Measurements from ENCODE around the gene ATG5. TPM values are rescaled to one million over a fixed set of nuclear protein-coding genes. Genes with fewer than 3 reads are reported as not detected.

Gene ATG5
- total RNA-seq, 2 experiments from 2014 or later: 18.8 to 31.1 TPM

GRCh38 chr6:106360410-106360988, 34.9 kb upstream of the ATG5 start, which contains the start of gene CRYBG1:
TSS of gene CRYBG1 (plus strand) at chr6:106360717. CDS start at chr6:106360909, 192 bp downstream.
- peak; percentile 23 for DNase-seq (ENCODE audit: low spot score)
- Histone ChIP-seq H3K9me2 (ENCODE audit: insufficient read depth, low read length) (no peaks in the 10 kb centered on the region), H4K20me1 (ENCODE audit: insufficient read depth, low read length) (no peaks in the 10 kb centered on the region), H3K27ac (ENCODE audit: low read depth, low read length, poor library complexity, severe bottlenecking) (no peak within 1 kb of the TSS), H3K4me1 (ENCODE audit: insufficient read depth, low read length, poor library complexity, severe bottlenecking) (no peaks in the 10 kb centered on the region), H3K4me2 (ENCODE audit: low read length) (peak within 1 kb of the TSS; percentile 44; the same call in 1 of the 2 replicates), H3K36me3 (ENCODE audit: insufficient read depth, low read length) (no peaks in the 10 kb centered on the region), H3K9me3 (ENCODE audit: low read length) (no peaks in the 10 kb centered on the region), H2AFZ (ENCODE audit: low read length) (no peak within 1 kb of the TSS; the same call in 1 of the 2 replicates), H3K79me2 (ENCODE audit: insufficient read depth, low read depth, low read length) (no peaks in the 10 kb centered on the region), H3K4me3 (ENCODE audit: low read depth, low read length, poor library complexity, severe bottlenecking) (no peak within 1 kb of the TSS)
- ChIA-PET POLR2A (interaction anchor here (1.0 kb wide), 1 partner anchor 377 kb away, joined by 3 read pairs; no protein-coding TSS in a partner anchor), CTCF (ENCODE audit: unreplicated experiment) (no interaction called here)
- intact Hi-C loops (cut with micrococcal nuclease; ENCODE audit: unreplicated experiment): loop anchor here (10.0 kb wide), 1 partner anchor 64 kb away; no protein-coding TSS in a partner anchor
- peak; percentile 83 for TF ChIP-seq CTCF (conservative IDR thresholded peaks at IDR 0.05; ENCODE audit: low read length)
- no peak for TF ChIP-seq EZH2phosphoT487 (IDR thresholded peaks at IDR 0.05; ENCODE audit: borderline replicate concordance, low read depth, low read length)
- BruUV-seq (replicated peaks): no TSS peak

GRCh38 chr6:106359959-106360409, 34.4 kb upstream of the ATG5 start:
- Histone ChIP-seq H3K36me3 (ENCODE audit: insufficient read depth, low read length) (no peaks in the 10 kb centered on the region), H4K20me1 (ENCODE audit: insufficient read depth, low read length) (no peaks in the 10 kb centered on the region), H3K9me3 (ENCODE audit: low read length) (no peaks in the 10 kb centered on the region), H3K4me3 (ENCODE audit: low read depth, low read length, poor library complexity, severe bottlenecking) (no peak overlapping the region), H3K4me1 (ENCODE audit: insufficient read depth, low read length, poor library complexity, severe bottlenecking) (no peaks in the 10 kb centered on the region), H3K79me2 (ENCODE audit: insufficient read depth, low read depth, low read length) (no peaks in the 10 kb centered on the region), H3K4me2 (ENCODE audit: low read length) (peak overlapping the region; percentile 44; the same call in 1 of the 2 replicates), H2AFZ (ENCODE audit: low read length) (no peak overlapping the region; the same call in 1 of the 2 replicates), H3K27ac (ENCODE audit: low read depth, low read length, poor library complexity, severe bottlenecking) (no peak overlapping the region), H3K9me2 (ENCODE audit: insufficient read depth, low read length) (no peaks in the 10 kb centered on the region)
- BruUV-seq (replicated peaks): no TSS peak
- POLR2A ChIA-PET: interaction anchor here (0.5 kb wide), 1 partner anchor 12 kb away, joined by 4 read pairs; no protein-coding TSS in a partner anchor
- CTCF ChIA-PET (ENCODE audit: unreplicated experiment): no interaction called here
- no peak for TF ChIP-seq CTCF (conservative IDR thresholded peaks at IDR 0.05; ENCODE audit: low read length)
- no peak for TF ChIP-seq EZH2phosphoT487 (IDR thresholded peaks at IDR 0.05; ENCODE audit: borderline replicate concordance, low read depth, low read length)
- DNase-seq (ENCODE audit: low spot score): no peak
- intact Hi-C loops (cut with micrococcal nuclease; ENCODE audit: unreplicated experiment): loop anchor here (10.0 kb wide), 1 partner anchor 65 kb away; no protein-coding TSS in a partner anchor

- Histone ChIP-seq H3K36me3 (ENCODE audit: insufficient read depth, low read length) (no peaks in the 10 kb centered on the region), H3K9me3 (ENCODE audit: low read length) (no peaks in the 10 kb centered on the region), H2AFZ (ENCODE audit: low read length) (no peak overlapping the region), H3K4me2 (ENCODE audit: low read length) (no peak overlapping the region), H3K9me2 (ENCODE audit: insufficient read depth, low read length) (no peaks in the 10 kb centered on the region), H3K79me2 (ENCODE audit: insufficient read depth, low read depth, low read length) (no peaks in the 10 kb centered on the region), H3K4me1 (ENCODE audit: insufficient read depth, low read length, poor library complexity, severe bottlenecking) (no peaks in the 10 kb centered on the region), H3K27ac (ENCODE audit: low read depth, low read length, poor library complexity, severe bottlenecking) (no peak overlapping the region), H4K20me1 (ENCODE audit: insufficient read depth, low read length) (no peaks in the 10 kb centered on the region), H3K4me3 (ENCODE audit: low read depth, low read length, poor library complexity, severe bottlenecking) (no peak overlapping the region)
- no peak for TF ChIP-seq CTCF (conservative IDR thresholded peaks at IDR 0.05; ENCODE audit: low read length)
- TF ChIP-seq EZH2phosphoT487 (IDR thresholded peaks at IDR 0.05; ENCODE audit: borderline replicate concordance, low read depth, low read length): no peak
- no peak for DNase-seq (ENCODE audit: low spot score)
- POLR2A ChIA-PET: interaction anchor here (0.5 to 0.8 kb wide), 2 partner anchors 12 to 1224 kb away, joined by 3 to 4 read pairs; no protein-coding TSS in a partner anchor
- CTCF ChIA-PET (ENCODE audit: unreplicated experiment): no interaction called here
- intact Hi-C loops (cut with micrococcal nuclease; ENCODE audit: unreplicated experiment): no loop called here
- BruUV-seq (replicated peaks): no TSS peak
These were observed 30.8 kb upstream of the ATG5 start for GRCh38 chr6:106356378-106356777.
